IPS DF 4.7 (cell line): ENCODE measurements around the gene RARS2.
"Not testable (repeated sequence)": the region's sequence is repeated elsewhere in the genome, so short reads cannot be mapped to it uniquely, and the experiment has no call there.

ENCODE experiments used
- DNase-seq: peaks from one replicate; pipeline ENCODE4 v3.0.0-alpha.2; 2013; ENCODE audit warnings: low spot score; ENCODE audit errors: extremely low read depth

RARS2 gene

GRCh38 chr6:87589693-87590416, at the start of gene RARS2, which contains the start of gene ORC3:
RARS2 (minus strand) TSS chr6:87589987; CDS start chr6:87589957, 30 bp downstream.
ORC3 (plus strand) TSS chr6:87590135; CDS start chr6:87590169, 34 bp downstream.
- peak; percentile 78 for DNase-seq

- DNase-seq, result no peak
Observed at GRCh38 chr6:87639373-87639772, 49.6 kb upstream of the RARS2 start.

- no peak for DNase-seq
Observed at GRCh38 chr6:87637106-87637505, 47.3 kb upstream of the RARS2 start.

- no peak for DNase-seq
Observed at GRCh38 chr6:87636315-87636714, 46.5 kb upstream of the RARS2 start.

- no peak for DNase-seq
Observed at GRCh38 chr6:87633851-87634250, 44.1 kb upstream of the RARS2 start.

GRCh38 chr6:87630746-87631145, 41.0 kb upstream of the RARS2 start:
- DNase-seq, result no peak

GRCh38 chr6:87628881-87629280, 39.1 kb upstream of the RARS2 start:
- DNase-seq, result no peak

- DNase-seq, result no peak
Observed at GRCh38 chr6:87628424-87628823, 38.6 kb upstream of the RARS2 start.

- no peak for DNase-seq
Observed at GRCh38 chr6:87623248-87623647, 33.5 kb upstream of the RARS2 start.

GRCh38 chr6:87618531-87618930, 28.7 kb upstream of the RARS2 start:
- DNase-seq, result no peak

GRCh38 chr6:87617405-87617804, 27.6 kb upstream of the RARS2 start:
- no peak for DNase-seq

- not testable (repeated sequence) for DNase-seq
Observed at GRCh38 chr6:87613018-87613417, 23.2 kb upstream of the RARS2 start.

GRCh38 chr6:87608802-87609201, 19.0 kb upstream of the RARS2 start:
- no peak for DNase-seq

- no peak for DNase-seq
Observed at GRCh38 chr6:87606199-87606598, 16.4 kb upstream of the RARS2 start.

- no peak for DNase-seq
Observed at GRCh38 chr6:87600576-87600975, 10.8 kb upstream of the RARS2 start.

- no peak for DNase-seq
Observed at GRCh38 chr6:87590990-87591389, 1.2 kb upstream of the RARS2 start.

- no peak for DNase-seq
Observed at GRCh38 chr6:87590417-87590880, 662 bp upstream of the RARS2 start.

GRCh38 chr6:87588756-87589407, 905 bp downstream of the RARS2 start:
- DNase-seq, result no peak

- DNase-seq, result no peak
Observed at GRCh38 chr6:87586371-87587077, 3.3 kb downstream of the RARS2 start.

GRCh38 chr6:87583822-87584221, 6.0 kb downstream of the RARS2 start:
- DNase-seq, result no peak

- DNase-seq, result no peak
Observed at GRCh38 chr6:87575423-87575822, 14.4 kb downstream of the RARS2 start.

- no peak for DNase-seq
Observed at GRCh38 chr6:87574237-87574804, 15.5 kb downstream of the RARS2 start.
